HCT116 (cell line): ENCODE measurements around the gene CCDC15. TPM values are rescaled to one million over a fixed set of nuclear protein-coding genes. Genes with fewer than 3 reads are reported as not detected.

ENCODE experiments used
- ATAC-seq: fragments of 200-7000 bp; cut with Tn5 transposase; 2 replicates; pipeline ENCODE4 v1.9.1; 2020; ENCODE audit warnings: mild to moderate bottlenecking, moderate library complexity
- BruUV-seq: library from RNA; stranded (reverse); fragments of 400-500 nt; replicated peaks from 2 replicates; lab custom pipeline; 2021; lab: Mats Ljungman, UMichigan
- CTCF ChIA-PET: fragments of 300-600 bp; sonication (Branson Sonifier 250); formaldehyde crosslinking; loops from one replicate; lab custom pipeline; 2021; ENCODE audit warnings: antibody characterized with exemption; lab: Charles Lee
- POLR2A ChIA-PET: fragments of 300-600, 350-600 bp; sonication (Branson Sonifier 250); formaldehyde crosslinking; loops from one replicate; lab custom pipeline; 2021; ENCODE audit warnings: antibody characterized with exemption; lab: Charles Lee
- RAD21 ChIA-PET, 2 experiments: fragments of 300-600 bp; sonication (Branson Sonifier 250); formaldehyde crosslinking; loops; one replicate each; lab custom pipeline; 2023; ENCODE audit warnings: low total read pairs in 2 of 2; ENCODE audit not compliant: uncharacterized antibody in 2 of 2, unreplicated experiment in 2 of 2, low non-redundant PET in 1 of 2; lab: Charles Lee
- DNase-seq: peaks from one replicate; pipeline ENCODE4 v3.0.0-alpha.2; 2010; ENCODE audit warnings: low read depth, low spot score
- H2AFZ ChIP-seq: fragments of 200-600 bp; shearing (Covaris generic), sonication (generic); 2 replicates; pipeline ENCODE4 v1.6.1; 2017; ENCODE audit warnings: low read depth, mixed run types, mixed read lengths, antibody characterized with exemption, low read length; ENCODE audit not compliant: poor library complexity, severe bottlenecking
- H3K27ac ChIP-seq: 2 replicates; pipeline ENCODE4 v1.5.1; 2012; ENCODE audit warnings: low read depth, low read length
- H3K27me3 ChIP-seq: fragments of 200-600 bp; sonication (generic); 2 replicates; pipeline ENCODE4 v1.6.1; 2016; ENCODE audit warnings: mixed run types, low read length, mixed read lengths; ENCODE audit not compliant: insufficient read depth
- H3K36me3 ChIP-seq, 2 experiments: fragments of 200-500 bp in 1 of 2; fragments of 200-600 bp in 1 of 2; sonication (Bioruptor generic) in 1 of 2; sonication (generic) in 1 of 2; 2 replicates each; pipeline versions ENCODE4 v1.5.1 to v1.6.1; 2014 to 2016; ENCODE audit warnings: low read length in 2 of 2, inconsistent platforms in 1 of 2, mixed read lengths in 1 of 2, mixed run types in 1 of 2; ENCODE audit not compliant: insufficient read depth in 2 of 2, control insufficient read depth in 1 of 2
- H3K4me1 ChIP-seq, 2 experiments: fragments of 200-600 bp in 1 of 2; sonication (generic) in 1 of 2; 2 replicates each; pipeline versions ENCODE4 v1.5.1 to v1.6.1; 2012 to 2017; ENCODE audit warnings: low read length in 2 of 2, inconsistent platforms in 1 of 2, mild to moderate bottlenecking in 1 of 2, mixed read lengths in 1 of 2, mixed run types in 1 of 2, moderate library complexity in 1 of 2; ENCODE audit not compliant: insufficient read depth in 2 of 2, control insufficient read depth in 1 of 2
- H3K4me2 ChIP-seq: fragments of 200-600 bp; sonication (generic); 2 replicates; pipeline ENCODE4 v1.6.1; 2017; ENCODE audit warnings: mixed run types, low read length, mixed read lengths
- H3K4me3 ChIP-seq, 2 experiments: fragments of 200-600 bp in 1 of 2; sonication (generic) in 1 of 2; replicated peaks in 1 of 2; 2 replicates each; pipeline ENCODE4 v1.5.1; 2011 to 2016; ENCODE audit warnings: low read length in 2 of 2, control low read depth in 1 of 2, low read depth in 1 of 2, mild to moderate bottlenecking in 1 of 2, mixed read lengths in 1 of 2, mixed run types in 1 of 2
- H3K79me2 ChIP-seq: fragments of 200-600 bp; sonication (generic); 2 replicates; pipeline ENCODE4 v1.6.1; 2017; ENCODE audit warnings: mild to moderate bottlenecking, mixed run types, low read length, moderate library complexity, mixed read lengths; ENCODE audit not compliant: insufficient read depth
- H3K9ac ChIP-seq: fragments of 200-600 bp; sonication (generic); 2 replicates; pipeline ENCODE4 v1.6.1; 2016; ENCODE audit warnings: low read length, mixed read lengths
- H3K9me2 ChIP-seq: fragments of 200-600 bp; sonication (generic), shearing (Covaris generic); 2 replicates; pipeline ENCODE4 v1.6.1; 2017; ENCODE audit warnings: mixed run types, mild to moderate bottlenecking, moderate library complexity; ENCODE audit not compliant: insufficient read depth
- H3K9me3 ChIP-seq, 2 experiments: fragments of 200-500 bp in 1 of 2; fragments of 200-600 bp in 1 of 2; sonication (Bioruptor generic) in 1 of 2; sonication (generic) in 1 of 2; 2 replicates each; pipeline ENCODE4 v1.6.1; 2014 to 2017; ENCODE audit warnings: low read length in 2 of 2, mixed read lengths in 2 of 2, inconsistent platforms in 1 of 2, low read depth in 1 of 2, mild to moderate bottlenecking in 1 of 2, mixed run types in 1 of 2, moderate library complexity in 1 of 2; ENCODE audit not compliant: control insufficient read depth in 1 of 2, insufficient read depth in 1 of 2
- H4K20me1 ChIP-seq: fragments of 200-600 bp; sonication (generic), shearing (Covaris generic); 2 replicates; pipeline ENCODE4 v1.6.1; 2017; ENCODE audit warnings: mixed run types, mild to moderate bottlenecking, moderate library complexity; ENCODE audit not compliant: insufficient read depth
- ATF3 ChIP-seq: IDR thresholded peaks from 2 replicates; pipeline ENCODE4 v1.6.1; 2012
- CBX3 ChIP-seq: IDR thresholded peaks from 2 replicates; pipeline ENCODE4 v1.6.1; 2012; ENCODE audit warnings: low read depth
- CTCF ChIP-seq, 3 experiments: fragments of 200-600 bp in 1 of 3; sonication (generic) in 1 of 3; IDR thresholded peaks in 2 of 3; conservative IDR thresholded peaks in 1 of 3; 2 replicates each; pipeline ENCODE4 v1.5.1; 2012 to 2017; ENCODE audit warnings: low read depth in 2 of 3, low read length in 2 of 3, antibody characterized with exemption in 1 of 3, borderline replicate concordance in 1 of 3, control low read depth in 1 of 3, mild to moderate bottlenecking in 1 of 3, mixed read lengths in 1 of 3, mixed run types in 1 of 3, moderate library complexity in 1 of 3; ENCODE audit not compliant: insufficient read depth in 1 of 3
- ELF1 ChIP-seq: IDR thresholded peaks from 2 replicates; pipeline ENCODE4 v1.6.1; 2012; ENCODE audit warnings: low read depth, borderline replicate concordance
- MAX ChIP-seq: IDR thresholded peaks from 2 replicates; pipeline ENCODE4 v1.6.1; 2012
- RAD21 ChIP-seq: IDR thresholded peaks from 2 replicates; pipeline ENCODE4 v1.6.1; 2012; ENCODE audit warnings: low read depth, mild to moderate bottlenecking
- SP1 ChIP-seq: IDR thresholded peaks from 2 replicates; pipeline ENCODE4 v1.6.1; 2012; ENCODE audit warnings: low read depth
- SRF ChIP-seq: IDR thresholded peaks from 2 replicates; pipeline ENCODE4 v1.6.1; 2012; ENCODE audit warnings: low read depth
- TCF7L2 ChIP-seq: IDR thresholded peaks from 2 replicates; pipeline ENCODE4 v1.7.0; 2011; ENCODE audit warnings: borderline replicate concordance, inconsistent platforms; ENCODE audit not compliant: insufficient read depth, insufficient read length; ENCODE audit errors: extremely low read depth
- YY1 ChIP-seq: IDR thresholded peaks from 2 replicates; pipeline ENCODE4 v1.6.1; 2011; ENCODE audit warnings: low read length, low read depth, moderate library complexity, mild to moderate bottlenecking; ENCODE audit not compliant: insufficient replicate concordance; ENCODE audit errors: extremely low read depth
- ZBTB33 ChIP-seq: IDR thresholded peaks from 2 replicates; pipeline ENCODE4 v1.6.1; 2011; ENCODE audit warnings: mild to moderate bottlenecking, low read length, moderate library complexity; ENCODE audit not compliant: insufficient replicate concordance; ENCODE audit errors: extremely low read depth
- intact Hi-C: fragments of 100-400 bp; cut with micrococcal nuclease; formaldehyde crosslinking; loops from 2 replicates; pipeline ENCODE4 v1.10.0; 2022
- total RNA-seq: library from RNA; stranded (reverse); gene quantifications from one replicate; pipeline ENCODE4 v1.2.1, GENCODE V29; 2021; ENCODE audit not compliant: unreplicated experiment

The CCDC15 gene
- total RNA-seq, 1 experiment from 2014 or later: 2.4 TPM

- Histone ChIP-seq H3K9me3 (no peaks in the 10 kb centered on the region), H3K4me1 (peaks cover 9 to 44% of the 10 kb centered on the region in 2 experiments; a peak in 3 of 4 replicates), H3K36me3 (no peaks in the 10 kb centered on the region), H3K4me3 (no peak overlapping the region), H3K27me3 (no peaks in the 10 kb centered on the region), H3K4me2 (peak overlapping the region; percentile 45), H3K27ac (0 out of 2 replicates have a peak overlapping the region, but pooled peaks have one; percentile 8), H3K9me2 (no peaks in the 10 kb centered on the region), H4K20me1 (no peaks in the 10 kb centered on the region), H2AFZ (no peak overlapping the region), H3K79me2 (no peaks in the 10 kb centered on the region), H3K9ac (no peak overlapping the region)
- ChIA-PET CTCF (interaction anchor here (1.3 to 1.5 kb wide), 2 partner anchors 10 to 54 kb away, joined by 3 to 4 read pairs; no protein-coding TSS in a partner anchor), RAD21 (no interaction called here), POLR2A (no interaction called here)
- ATAC-seq (no peak), DNase-seq (no peak)
- intact Hi-C loops: no loop called here
- TF ChIP-seq SRF (no peak), ATF3 (no peak), YY1 (no peak), SP1 (no peak)
- BruUV-seq: no TSS peak
Observed at GRCh38 chr11:125088123-125088522, 134.1 kb downstream of the CCDC15 start.

- RAD21 ChIA-PET: no interaction called here
- DNase-seq: no peak
- Histone ChIP-seq H3K4me1 (peaks cover 9 to 37% of the 10 kb centered on the region in 2 experiments; a peak in 3 of 4 replicates), H3K9me3 (no peaks in the 10 kb centered on the region), H3K4me3 (no peak overlapping the region), H4K20me1 (no peaks in the 10 kb centered on the region), H3K27me3 (no peaks in the 10 kb centered on the region), H3K79me2 (no peaks in the 10 kb centered on the region), H3K9me2 (no peaks in the 10 kb centered on the region), H3K27ac (no peak overlapping the region), H3K4me2 (peak overlapping the region; percentile 45; the same call in 1 of the 2 replicates), H3K36me3 (no peaks in the 10 kb centered on the region), H3K9ac (no peak overlapping the region), H2AFZ (no peak overlapping the region)
- POLR2A ChIA-PET: no interaction called here
- no peak for ATAC-seq
- CTCF ChIA-PET: interaction anchor here (1.3 to 4.3 kb wide), 4 partner anchors 10 to 341 kb away, joined by 3 to 36 read pairs (median 18); no protein-coding TSS in a partner anchor
- BruUV-seq: no TSS peak
- intact Hi-C loops: no loop called here
- TF ChIP-seq ELF1: no peak
- TF ChIP-seq RAD21: peak; percentile 63
- TF ChIP-seq YY1: no peak
- no peak for TF ChIP-seq TCF7L2
- no peak for TF ChIP-seq ZBTB33
- TF ChIP-seq CBX3: no peak
- TF ChIP-seq SP1: no peak
- no peak for TF ChIP-seq MAX
- peak in 1 of 3 experiments; percentile 38; a peak in 1 of 6 replicates for TF ChIP-seq CTCF (IDR thresholded peaks at IDR 0.05 in 2 of 3, conservative IDR thresholded peaks at IDR 0.05 in 1 of 3; ENCODE audit: borderline replicate concordance in 1 of 3, insufficient read depth in 1 of 3, low read depth in 2 of 3, low read length in 2 of 3)
- no peak for TF ChIP-seq ATF3
- no peak for TF ChIP-seq SRF
Observed at GRCh38 chr11:125088576-125089455, 134.8 kb downstream of the CCDC15 start.
